ENCODE data around the gene MACROD2.

Gene MACROD2

GRCh38 chr20:15643713-15644112, 1648.4 kb downstream of the MACROD2 start:
- no peaks in the 10 kb centered on the region for H3K36me3 ChIP-seq (ENCODE audit: control insufficient read depth, insufficient read depth, low read length)
- no peak for DNase-seq (ENCODE audit: extremely low read depth, insufficient read length)
- no peaks in the 10 kb centered on the region for H3K27me3 ChIP-seq (replicated peaks; ENCODE audit: control insufficient read depth, insufficient read depth, low read length)
- peak; percentile 26 for TF ChIP-seq CTCF (IDR thresholded peaks at IDR 0.05; ENCODE audit: insufficient read depth, low read length, poor library complexity, severe bottlenecking)
- no peak overlapping the region for H3K4me3 ChIP-seq (replicated peaks; ENCODE audit: low read depth, low read length)

GRCh38 chr20:15645816-15646215, 1650.5 kb downstream of the MACROD2 start:
- no peak for TF ChIP-seq CTCF (IDR thresholded peaks at IDR 0.05; ENCODE audit: insufficient read depth, low read length, poor library complexity, severe bottlenecking)
- Histone ChIP-seq H3K36me3 (ENCODE audit: control insufficient read depth, insufficient read depth, low read length) (no peaks in the 10 kb centered on the region), H3K4me3 (replicated peaks; ENCODE audit: low read depth, low read length) (no peak overlapping the region), H3K27me3 (replicated peaks; ENCODE audit: control insufficient read depth, insufficient read depth, low read length) (no peaks in the 10 kb centered on the region)
- DNase-seq (ENCODE audit: extremely low read depth, insufficient read length): no peak

GRCh38 chr20:15653396-15654207, 1658.3 kb downstream of the MACROD2 start:
- DNase-seq (ENCODE audit: extremely low read depth, insufficient read length): peak; percentile 1
- TF ChIP-seq CTCF (IDR thresholded peaks at IDR 0.05; ENCODE audit: insufficient read depth, low read length, poor library complexity, severe bottlenecking): no peak

GRCh38 chr20:15654208-15654649, 1658.9 kb downstream of the MACROD2 start:
- TF ChIP-seq CTCF (IDR thresholded peaks at IDR 0.05; ENCODE audit: insufficient read depth, low read length, poor library complexity, severe bottlenecking): peak; percentile 83
- no peak overlapping the region for H3K4me3 ChIP-seq (replicated peaks; ENCODE audit: low read depth, low read length)

More at GRCh38 chr20:15653396-15654207, 1658.3 kb downstream of the MACROD2 start:
- no peak overlapping the region for H3K4me3 ChIP-seq (replicated peaks; ENCODE audit: low read depth, low read length)
- no peaks in the 10 kb centered on the region for H3K36me3 ChIP-seq (ENCODE audit: control insufficient read depth, insufficient read depth, low read length)
- no peaks in the 10 kb centered on the region for H3K27me3 ChIP-seq (replicated peaks; ENCODE audit: control insufficient read depth, insufficient read depth, low read length)

GRCh38 chr20:15655295-15655874, 1660.1 kb downstream of the MACROD2 start:
- no peaks in the 10 kb centered on the region for H3K27me3 ChIP-seq (replicated peaks; ENCODE audit: control insufficient read depth, insufficient read depth, low read length)
- no peak for DNase-seq (ENCODE audit: extremely low read depth, insufficient read length)
- no peak for TF ChIP-seq CTCF (IDR thresholded peaks at IDR 0.05; ENCODE audit: insufficient read depth, low read length, poor library complexity, severe bottlenecking)
- no peak overlapping the region for H3K4me3 ChIP-seq (replicated peaks; ENCODE audit: low read depth, low read length)
- H3K36me3 ChIP-seq (ENCODE audit: control insufficient read depth, insufficient read depth, low read length): no peaks in the 10 kb centered on the region

More at GRCh38 chr20:15654208-15654649, 1658.9 kb downstream of the MACROD2 start:
- Histone ChIP-seq H3K36me3 (ENCODE audit: control insufficient read depth, insufficient read depth, low read length) (no peaks in the 10 kb centered on the region), H3K27me3 (replicated peaks; ENCODE audit: control insufficient read depth, insufficient read depth, low read length) (no peaks in the 10 kb centered on the region)
- DNase-seq (ENCODE audit: extremely low read depth, insufficient read length): peak; percentile 44

All from GM06990 (cell line).